HEK293 (cell line): ENCODE results near the gene ZNF70.

Experiments used
- GLI4 ChIP-seq: fragments of 450-650 bp; formaldehyde crosslinking; IDR thresholded peaks from 2 replicates; pipeline ENCODE4 v1.5.1; 2016; ENCODE audit warnings: missing biosample characterization, missing genetic modification characterization
- KLF9 ChIP-seq: fragments of 450-650 bp; formaldehyde crosslinking; IDR thresholded peaks from 2 replicates; pipeline ENCODE4 v1.5.1; 2016; ENCODE audit warnings: missing biosample characterization, missing genetic modification characterization, low read depth
- REST ChIP-seq: fragments of 450-650 bp; formaldehyde crosslinking; IDR thresholded peaks from 2 replicates; pipeline ENCODE4 v1.5.1; 2016; ENCODE audit warnings: missing biosample characterization, missing genetic modification characterization
- SP2 ChIP-seq: fragments of 450-650 bp; formaldehyde crosslinking; IDR thresholded peaks from 2 replicates; pipeline ENCODE4 v1.5.1; 2016; ENCODE audit warnings: missing biosample characterization, missing genetic modification characterization
- YY1 ChIP-seq: fragments of 450-650 bp; formaldehyde crosslinking; IDR thresholded peaks from 2 replicates; pipeline ENCODE4 v1.5.1; 2018; ENCODE audit warnings: missing biosample characterization, missing genetic modification characterization
- ZNF24 ChIP-seq: fragments of 450-650 bp; formaldehyde crosslinking; IDR thresholded peaks from 2 replicates; pipeline ENCODE4 v1.5.1; 2016; ENCODE audit warnings: missing biosample characterization, missing genetic modification characterization
- ZNF274 ChIP-seq, 2 experiments: fragments of 200-500 bp in 1 of 2; fragments of 450-650 bp in 1 of 2; sonication (Bioruptor generic) in 1 of 2; formaldehyde crosslinking in 1 of 2; IDR thresholded peaks; 2 replicates each; pipeline versions ENCODE4 v1.5.1 to v1.6.1; 2014 to 2016; ENCODE audit warnings: borderline replicate concordance in 1 of 2, inconsistent platforms in 1 of 2, low read length in 1 of 2, missing biosample characterization in 1 of 2, missing genetic modification characterization in 1 of 2
- ZNF501 ChIP-seq: fragments of 450-650 bp; formaldehyde crosslinking; IDR thresholded peaks from 2 replicates; pipeline ENCODE4 v1.5.1; 2016; ENCODE audit warnings: missing biosample characterization, missing genetic modification characterization
- ZNF510 ChIP-seq: fragments of 450-650 bp; formaldehyde crosslinking; IDR thresholded peaks from 2 replicates; pipeline ENCODE4 v1.5.1; 2018; ENCODE audit warnings: mild to moderate bottlenecking, missing genetic modification characterization, missing biosample characterization; ENCODE audit not compliant: insufficient replicate concordance
- ZNF658 ChIP-seq: fragments of 450-650 bp; formaldehyde crosslinking; IDR thresholded peaks from 2 replicates; pipeline ENCODE4; 2016; ENCODE audit warnings: missing biosample characterization, missing genetic modification characterization
- TF ChIP-seq, protein P1 (sequence below): fragments of 450-650 bp; formaldehyde crosslinking; IDR thresholded peaks from 2 replicates; pipeline ENCODE4 v1.5.1; 2016; ENCODE audit warnings: missing biosample characterization, missing genetic modification characterization

DNA sequence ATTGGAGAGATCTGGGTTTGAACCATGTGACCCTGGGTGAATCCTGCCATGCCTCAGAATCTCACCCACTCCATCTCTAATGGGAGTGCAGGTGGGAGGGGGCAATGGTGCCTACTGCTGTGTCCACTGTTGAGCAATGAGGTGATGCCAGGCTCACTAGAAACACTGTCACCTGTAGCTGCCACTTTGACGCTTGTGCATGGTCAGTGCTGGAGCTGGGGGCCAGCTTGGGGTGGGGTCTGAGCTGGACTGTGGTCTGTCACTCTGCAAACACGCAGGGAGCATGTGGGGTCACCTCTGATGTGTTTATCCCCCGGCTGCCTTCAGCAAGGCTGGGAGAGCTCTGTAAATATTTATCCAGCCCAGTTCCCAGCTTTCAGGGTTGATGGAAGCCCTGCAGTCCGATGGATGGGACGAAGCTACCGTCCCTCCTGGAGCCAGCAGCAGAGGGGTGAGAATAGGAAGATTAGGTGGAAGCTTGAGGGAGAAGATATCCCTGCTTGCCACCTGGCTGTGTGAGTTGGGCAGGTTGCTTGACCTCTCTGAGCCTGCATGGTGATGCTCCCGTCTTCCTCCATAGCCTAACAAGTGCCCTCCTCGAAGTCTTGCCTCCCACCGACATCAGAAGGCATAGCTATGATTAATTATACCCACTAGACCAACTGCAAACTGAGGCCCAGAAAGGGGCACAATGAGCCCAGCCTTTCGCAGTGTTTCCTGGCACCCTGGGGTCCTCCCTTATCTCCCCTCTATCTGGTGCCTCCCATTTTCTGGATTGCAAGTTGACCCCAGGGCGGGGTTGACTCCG lies 23.4 kb upstream of the ZNF70 start:
- TF ChIP-seq, protein P1, sequence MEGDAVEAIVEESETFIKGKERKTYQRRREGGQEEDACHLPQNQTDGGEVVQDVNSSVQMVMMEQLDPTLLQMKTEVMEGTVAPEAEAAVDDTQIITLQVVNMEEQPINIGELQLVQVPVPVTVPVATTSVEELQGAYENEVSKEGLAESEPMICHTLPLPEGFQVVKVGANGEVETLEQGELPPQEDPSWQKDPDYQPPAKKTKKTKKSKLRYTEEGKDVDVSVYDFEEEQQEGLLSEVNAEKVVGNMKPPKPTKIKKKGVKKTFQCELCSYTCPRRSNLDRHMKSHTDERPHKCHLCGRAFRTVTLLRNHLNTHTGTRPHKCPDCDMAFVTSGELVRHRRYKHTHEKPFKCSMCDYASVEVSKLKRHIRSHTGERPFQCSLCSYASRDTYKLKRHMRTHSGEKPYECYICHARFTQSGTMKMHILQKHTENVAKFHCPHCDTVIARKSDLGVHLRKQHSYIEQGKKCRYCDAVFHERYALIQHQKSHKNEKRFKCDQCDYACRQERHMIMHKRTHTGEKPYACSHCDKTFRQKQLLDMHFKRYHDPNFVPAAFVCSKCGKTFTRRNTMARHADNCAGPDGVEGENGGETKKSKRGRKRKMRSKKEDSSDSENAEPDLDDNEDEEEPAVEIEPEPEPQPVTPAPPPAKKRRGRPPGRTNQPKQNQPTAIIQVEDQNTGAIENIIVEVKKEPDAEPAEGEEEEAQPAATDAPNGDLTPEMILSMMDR (tag by site-specific recombination), result no peak
- TF ChIP-seq ZNF24 (tag by site-specific recombination) (no peak), SP2 (no peak), YY1 (no peak), KLF9 (tag by site-specific recombination) (no peak), ZNF274 (IDR thresholded peaks at IDR 0.05; ENCODE audit: low read length) (no peak), ZNF274 (tag by site-specific recombination; IDR thresholded peaks at IDR 0.05; ENCODE audit: borderline replicate concordance) (no peak), GLI4 (tag by site-specific recombination) (no peak), ZNF510 (tag by site-specific recombination) (no peak), REST (tag by site-specific recombination) (no peak), ZNF658 (tag by site-specific recombination) (no peak), ZNF501 (tag by site-specific recombination) (no peak)
